ENCODE data around the gene APC.
"Not testable (repeated sequence)": the region's sequence is repeated elsewhere in the genome, so short reads cannot be mapped to it uniquely, and the experiment has no call there.

The APC gene

DNA sequence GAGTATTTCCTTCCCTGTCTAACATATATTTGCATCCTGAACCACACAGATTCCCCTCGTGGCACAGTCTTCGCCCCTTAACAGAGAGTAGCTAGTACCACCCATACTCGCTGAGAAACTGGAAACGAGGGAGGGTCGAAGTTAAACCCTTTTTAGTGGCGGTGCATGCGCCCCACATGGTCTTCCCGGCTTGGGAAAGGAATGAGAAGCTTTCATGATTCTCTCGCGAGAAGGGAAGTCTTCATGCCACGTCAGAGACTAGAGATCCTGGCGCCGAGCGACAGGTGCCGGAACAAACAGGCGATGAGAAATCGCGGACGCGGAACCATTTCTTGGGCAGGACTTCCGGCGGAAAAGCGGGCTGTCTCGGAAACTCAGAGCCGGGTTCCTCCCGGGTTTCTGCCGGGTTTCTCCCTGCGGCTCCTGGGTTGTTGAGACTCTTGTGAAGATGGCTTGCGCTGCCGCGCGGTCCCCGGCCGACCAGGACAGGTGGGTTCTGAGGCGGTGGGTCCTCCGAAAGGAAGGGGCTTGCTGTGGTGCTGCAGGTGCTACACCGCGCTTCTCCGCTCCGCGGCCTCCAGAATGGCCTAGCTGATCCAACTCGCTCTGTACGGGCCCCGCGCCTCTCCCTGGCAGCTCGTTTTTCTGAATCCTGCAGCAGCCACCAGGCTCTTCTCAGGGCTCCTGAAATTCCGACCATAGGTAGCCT, 123.4 kb downstream of the APC start, which contains the start of gene SRP19:
Gene SRP19, plus strand, starts transcription at position 359 of the 709 bp plus-strand sequence. Its CDS starts 90 bp downstream, at position 449.
- peak; percentile 82 for DNase-seq

DNA sequence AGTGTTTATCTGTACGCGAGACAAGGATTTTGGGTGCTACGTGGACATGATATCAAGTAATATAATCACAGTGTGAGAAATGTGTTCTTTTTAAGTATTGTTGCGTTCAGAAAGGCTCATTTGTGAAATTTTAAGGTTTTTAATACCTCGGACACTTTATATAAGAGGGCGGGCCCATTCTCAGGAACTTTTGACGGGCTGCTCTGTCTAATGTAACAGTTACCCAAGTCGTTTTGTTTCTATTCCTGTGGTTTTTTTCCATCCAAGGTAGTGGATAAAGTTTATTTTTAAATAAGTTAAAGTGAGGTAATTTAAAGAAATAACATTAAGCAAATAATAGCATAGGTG, 123.9 kb downstream of the APC start:
- DNase-seq: no peak

DNA sequence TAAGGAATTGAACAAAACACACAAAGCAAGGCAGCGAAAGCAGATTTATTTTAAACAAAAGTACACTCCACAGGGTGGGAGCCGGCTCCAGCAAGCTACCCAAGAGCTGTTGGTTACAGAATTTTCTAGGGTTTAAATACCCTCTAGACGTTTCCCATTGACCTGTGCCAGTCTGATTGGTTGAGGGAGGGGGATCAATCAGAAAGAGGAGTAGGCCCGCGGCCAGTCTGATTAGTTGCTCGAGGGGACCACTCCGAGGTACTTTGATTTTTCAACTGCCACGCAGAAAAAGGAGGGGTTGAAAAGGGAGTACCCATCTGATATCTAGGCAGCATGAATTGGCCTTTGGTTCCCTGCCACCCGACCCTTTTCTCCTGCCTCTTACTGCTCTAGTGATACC, 124.4 kb downstream of the APC start:
- DNase-seq: no peak

DNA sequence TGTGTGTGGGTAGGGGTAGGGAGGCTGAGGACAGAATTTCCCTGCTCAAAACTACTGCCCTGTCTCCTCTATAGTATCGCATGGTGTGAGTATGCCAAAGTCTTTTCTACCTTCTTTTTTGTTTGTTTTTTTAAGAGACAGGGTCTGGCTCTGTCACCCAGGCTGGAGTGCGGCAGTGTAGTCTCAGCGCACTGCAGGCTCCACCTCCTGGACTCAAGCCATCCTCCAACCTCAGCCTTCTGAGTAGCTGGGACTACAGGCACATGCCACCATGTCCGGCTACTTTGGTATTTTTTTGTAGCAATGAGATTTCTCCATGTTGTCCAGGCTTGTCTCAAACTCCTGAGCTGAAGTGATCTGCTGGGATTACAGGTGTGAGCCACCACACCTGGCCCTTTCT, 125.9 kb downstream of the APC start:
- DNase-seq: no peak

DNA sequence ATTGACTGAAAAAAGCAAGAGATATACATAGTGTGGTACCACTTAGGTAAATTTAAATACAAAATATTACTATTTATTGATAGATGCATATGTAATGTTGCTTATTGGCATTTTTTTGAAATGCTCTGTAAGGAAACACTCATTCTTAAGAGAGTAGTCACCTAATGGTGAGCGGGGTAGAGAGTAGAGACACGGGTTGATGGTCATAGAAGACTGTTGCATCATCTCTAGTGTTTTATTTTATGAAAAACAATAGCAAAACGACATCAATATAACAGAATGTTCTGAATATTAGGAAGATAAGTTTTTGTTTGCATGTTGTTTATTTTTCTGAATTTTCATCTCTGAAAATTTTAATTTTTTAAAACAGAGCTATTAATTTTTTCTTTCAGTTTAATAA, 127.4 kb downstream of the APC start:
- no peak for DNase-seq

DNA sequence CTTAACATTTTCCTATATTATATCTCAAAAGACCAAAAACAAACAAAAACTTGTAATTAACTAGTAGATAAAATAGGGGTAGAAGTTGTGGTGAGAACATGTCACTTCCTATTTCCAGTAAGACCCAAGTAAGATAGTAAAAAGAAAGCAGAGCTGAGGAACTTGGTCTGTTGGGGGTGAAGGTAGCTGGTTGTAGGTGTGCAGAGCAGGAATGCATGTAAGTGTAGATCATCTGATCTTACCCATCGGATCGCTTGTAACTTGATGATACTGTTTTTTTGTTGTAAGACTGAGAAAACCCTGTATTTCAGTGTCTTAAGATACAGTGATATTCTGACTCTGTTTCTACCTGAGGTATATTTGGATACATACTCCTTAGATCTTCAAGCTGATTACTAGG, 129.1 kb downstream of the APC start:
- no peak for DNase-seq

DNA sequence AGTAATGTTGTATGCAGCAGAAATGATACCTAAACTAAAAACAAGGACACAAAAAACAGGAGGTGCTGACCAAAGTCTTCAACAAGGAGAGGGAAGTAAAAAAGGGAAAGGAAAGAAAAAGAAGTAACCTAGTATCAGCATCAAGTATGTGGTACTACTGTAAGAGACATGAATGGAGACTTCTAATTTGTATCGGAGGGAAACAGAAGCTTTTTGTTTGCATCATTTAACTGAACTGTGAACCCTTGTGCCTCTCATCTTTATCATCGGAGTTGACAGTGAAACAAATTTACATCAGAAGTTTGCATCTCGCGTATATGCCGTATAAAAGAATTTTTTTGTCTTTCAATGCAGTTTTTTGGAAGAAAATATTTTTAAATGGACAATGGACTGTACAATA, 129.7 kb downstream of the APC start:
- no peak for DNase-seq

DNA sequence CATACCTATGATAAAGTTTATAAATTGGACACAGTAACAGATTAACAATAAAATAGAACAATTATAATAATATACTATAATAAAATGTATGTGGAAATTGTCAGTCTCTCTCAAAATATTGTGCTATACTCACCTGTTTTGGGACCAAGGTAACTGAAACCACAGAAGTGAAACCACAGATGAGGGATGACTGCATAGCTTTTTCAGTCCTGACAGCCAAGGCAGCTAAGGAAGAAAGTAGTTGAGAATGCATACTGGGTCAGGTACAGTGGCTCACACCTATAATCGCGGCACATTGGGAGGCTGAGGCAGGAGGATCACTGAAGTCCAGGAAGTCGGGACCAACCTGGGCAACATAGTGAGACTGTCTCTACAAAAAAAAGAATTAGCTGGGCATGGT, 132.3 kb downstream of the APC start:
- DNase-seq: no peak

DNA sequence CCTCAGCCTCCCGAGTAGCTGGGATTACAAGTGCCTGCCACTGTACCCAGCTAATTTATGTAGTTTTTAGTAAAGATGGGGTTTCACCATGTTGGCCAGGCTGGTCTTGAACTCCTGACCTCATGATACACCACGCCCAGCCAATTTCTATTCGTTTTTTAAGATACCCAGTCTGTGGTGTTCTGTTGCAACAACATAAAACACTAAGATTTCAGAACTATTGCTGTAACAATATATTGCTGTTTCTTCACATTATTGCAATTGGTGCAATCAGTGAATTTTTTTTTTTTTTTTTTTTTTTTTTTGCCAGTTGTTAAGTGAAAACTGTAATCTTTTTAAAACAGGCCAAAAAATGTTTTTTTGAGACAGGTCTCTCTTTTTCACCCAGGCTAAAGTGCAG, 133.3 kb downstream of the APC start:
- DNase-seq: no peak

DNA sequence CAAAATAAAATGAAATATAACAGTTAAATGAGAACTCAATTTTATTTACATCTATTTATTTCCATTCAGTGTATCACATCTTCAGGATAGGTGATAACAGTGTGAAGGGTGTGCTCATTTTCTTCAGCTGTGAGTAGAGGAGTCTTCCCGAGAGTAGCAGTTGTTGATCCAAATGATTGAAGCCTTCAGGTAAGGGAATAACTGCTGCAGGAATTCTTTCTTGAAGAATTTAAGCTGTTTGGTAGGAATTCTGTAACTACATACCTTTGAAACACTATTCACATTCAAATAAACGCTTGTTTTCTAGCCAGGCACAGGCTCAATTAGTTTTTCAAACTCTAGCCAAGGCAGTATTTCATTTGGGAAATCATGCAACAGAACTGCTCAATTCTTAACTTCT, 138.7 kb downstream of the APC start:
- DNase-seq: no peak

DNA sequence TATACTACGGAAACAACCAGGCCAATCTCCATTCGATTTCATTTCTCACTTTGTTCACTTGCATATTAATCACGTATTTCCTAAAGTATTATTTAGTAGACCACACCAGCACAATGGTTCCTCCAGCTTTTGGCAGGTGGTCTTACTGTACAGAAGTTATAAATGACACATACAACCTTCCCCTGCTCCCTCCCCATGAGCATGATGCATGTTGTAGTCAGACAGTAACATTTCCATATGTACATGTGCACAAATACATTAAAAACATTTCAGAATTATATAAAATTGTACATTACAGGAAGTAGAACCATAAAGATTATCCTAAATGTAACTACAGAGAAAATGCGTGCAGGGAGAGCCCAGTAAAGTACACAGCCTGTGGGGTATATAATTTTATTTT, 140.4 kb downstream of the APC start:
- no peak for DNase-seq

DNA sequence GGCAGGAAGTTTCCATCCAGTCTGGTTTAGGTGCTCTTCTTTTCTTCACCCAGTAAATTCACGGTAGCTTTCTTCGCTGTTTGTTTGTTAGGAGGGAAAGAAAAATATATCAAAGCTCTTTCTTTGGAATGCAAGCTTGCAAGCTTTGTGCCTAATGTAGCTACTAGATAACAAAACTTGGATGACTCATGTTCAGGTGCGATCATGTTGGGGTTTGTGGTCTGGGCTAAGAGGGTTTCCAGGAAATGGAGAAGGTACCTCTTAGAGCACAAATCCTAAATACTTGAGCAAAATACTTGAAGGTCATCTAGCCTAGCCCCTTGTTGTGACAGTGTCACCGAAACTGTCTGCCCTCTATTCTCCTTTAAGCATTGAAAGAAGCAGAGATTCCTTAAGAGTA, 141.1 kb downstream of the APC start:
- no peak for DNase-seq

DNA sequence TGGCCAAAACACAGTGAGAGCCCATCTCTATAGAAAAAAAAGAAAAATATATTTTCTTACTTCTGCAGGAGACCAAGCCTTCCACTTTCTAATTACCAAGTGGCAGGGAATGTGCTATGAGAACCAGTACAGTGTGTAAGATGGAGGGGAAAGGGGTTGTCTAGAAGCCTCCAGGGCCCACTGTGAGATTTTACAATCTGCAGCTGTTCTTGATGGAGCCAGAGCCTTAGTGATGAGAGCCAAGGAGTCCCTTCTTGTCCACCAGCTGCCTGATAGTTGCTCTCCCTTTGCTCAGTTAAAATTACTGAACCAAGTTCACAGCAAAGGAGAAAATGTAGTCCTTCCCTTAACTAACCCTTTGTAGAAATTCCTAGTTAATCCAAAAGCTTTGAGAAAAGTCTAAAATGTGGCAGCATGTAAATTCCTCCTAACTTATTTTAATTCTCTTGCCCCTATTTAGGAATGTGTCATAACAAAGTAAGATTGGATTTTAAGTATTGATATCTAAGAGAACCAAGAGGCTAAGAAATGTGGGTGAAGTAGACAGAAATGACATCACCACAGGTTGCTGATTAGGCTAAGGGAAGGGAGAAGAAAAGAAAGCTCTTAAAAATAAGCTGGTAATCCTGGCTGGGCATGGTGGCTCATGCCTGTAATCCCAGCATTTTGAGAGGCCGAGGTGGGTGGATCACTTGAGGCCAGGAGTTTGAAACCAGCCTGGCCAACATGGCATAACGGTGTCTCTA, 142.7 kb downstream of the APC start:
- DNase-seq: no peak

DNA sequence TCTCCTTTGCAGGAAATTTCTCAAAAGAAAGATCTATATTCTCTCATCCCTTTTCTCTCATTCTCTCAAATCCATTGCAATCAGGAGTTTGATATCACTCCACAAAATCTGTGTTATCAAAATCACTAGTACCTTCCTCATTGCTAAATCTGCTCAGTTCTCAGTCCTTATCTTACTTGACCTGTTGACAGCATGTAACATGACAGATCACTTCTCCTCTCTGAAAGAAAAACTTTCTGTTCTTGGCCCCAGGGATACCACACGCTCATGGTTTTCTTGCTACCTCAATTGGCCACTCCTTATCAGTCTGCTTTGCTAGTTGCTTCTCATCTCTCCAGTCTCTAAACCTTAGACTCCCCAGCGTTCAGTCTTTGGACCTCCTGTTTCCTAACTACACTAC, 145.5 kb downstream of the APC start:
- no peak for DNase-seq

DNA sequence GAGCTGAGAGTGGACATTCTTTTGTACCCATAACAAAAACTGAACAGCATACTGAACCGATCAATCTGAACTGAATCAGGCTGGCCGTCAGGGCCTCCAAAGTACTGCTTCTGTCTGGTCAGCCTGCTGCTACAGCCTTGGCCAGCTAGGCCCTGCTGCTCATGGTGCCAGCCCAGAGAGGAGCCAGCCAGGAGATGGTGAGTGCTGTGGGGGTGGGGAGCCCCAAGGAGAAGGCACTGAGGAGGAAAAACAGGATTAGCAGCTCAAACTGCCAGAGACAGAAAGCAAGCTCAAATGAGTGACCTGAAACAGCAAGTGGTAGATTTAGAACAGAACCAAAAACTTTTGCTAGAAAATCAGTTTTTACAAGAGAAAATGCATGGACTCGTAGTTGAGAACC, 147.3 kb downstream of the APC start:
- no peak for DNase-seq

DNA sequence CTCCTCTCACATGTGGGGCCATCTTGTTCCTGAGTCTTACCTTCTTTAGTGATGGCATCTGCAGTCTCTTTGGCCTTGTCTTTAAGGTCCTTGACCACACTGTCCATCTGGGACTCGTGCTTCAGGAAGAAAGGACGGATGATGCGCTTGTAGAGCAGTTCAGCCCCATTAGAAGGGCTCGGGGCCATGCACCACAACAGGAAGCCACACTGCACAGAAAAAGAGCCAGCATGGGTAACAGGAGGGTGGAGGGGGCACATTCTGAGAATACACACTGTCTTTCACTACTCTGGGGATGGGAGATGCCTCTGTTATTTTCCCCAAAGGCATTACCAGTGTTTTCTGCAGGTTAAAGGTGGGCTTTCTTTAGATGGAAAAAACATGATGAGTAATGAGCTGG, 149.3 kb downstream of the APC start:
- DNase-seq: no peak

DNA sequence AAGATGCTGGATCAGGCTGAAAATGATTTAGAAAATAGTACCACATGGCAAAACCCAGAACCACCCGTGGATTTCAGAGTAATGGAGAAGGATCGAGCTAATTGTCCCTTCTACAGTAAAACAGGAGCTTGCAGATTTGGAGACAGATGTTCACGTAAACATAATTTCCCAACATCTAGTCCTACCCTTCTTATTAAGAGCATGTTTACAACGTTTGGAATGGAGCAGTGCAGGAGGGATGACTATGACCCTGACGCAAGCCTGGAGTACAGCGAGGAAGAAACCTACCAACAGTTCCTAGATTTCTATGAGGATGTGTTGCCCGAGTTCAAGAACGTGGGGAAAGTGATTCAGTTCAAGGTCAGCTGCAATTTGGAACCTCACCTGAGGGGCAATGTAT, 154.4 kb downstream of the APC start:
- not testable (repeated sequence) for DNase-seq

DNA sequence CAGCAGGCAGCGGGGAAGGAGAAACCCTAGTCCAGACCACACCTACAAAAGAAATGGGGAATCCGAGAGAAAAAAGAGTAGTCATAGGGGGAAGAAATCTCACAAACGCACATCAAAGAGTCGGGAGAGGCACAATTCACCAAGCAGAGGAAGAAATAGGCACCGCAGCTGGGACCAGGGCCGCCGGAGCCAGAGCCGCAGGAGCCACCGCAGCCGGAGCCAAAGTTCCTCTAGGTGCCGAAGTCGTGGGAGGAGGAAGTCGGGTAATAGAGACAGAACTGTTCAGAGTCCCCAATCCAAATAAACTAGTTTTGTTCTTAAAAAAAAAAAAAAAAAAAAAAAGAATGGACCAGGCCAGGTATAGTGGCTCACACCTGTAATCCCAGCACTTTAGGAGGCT, 155.1 kb downstream of the APC start:
- no peak for DNase-seq

DNA sequence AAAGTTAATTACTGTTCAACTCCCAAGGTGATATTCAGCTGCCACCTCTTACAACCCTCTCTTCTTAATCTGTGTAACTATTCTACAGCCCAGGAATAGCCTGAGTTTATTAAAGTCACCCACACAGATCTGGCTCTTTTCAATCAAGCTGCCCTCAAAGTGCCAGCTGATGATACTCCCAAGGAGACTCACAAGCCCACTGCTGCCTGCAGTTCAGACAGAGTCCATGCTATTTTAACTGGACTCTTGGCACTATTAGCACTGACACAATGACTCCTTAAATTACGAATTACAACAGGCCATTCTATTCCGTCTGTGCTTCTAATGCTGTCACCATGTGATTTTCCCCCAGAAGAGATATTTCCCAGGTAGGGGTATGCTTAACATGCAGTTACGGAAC, 158.0 kb downstream of the APC start:
- DNase-seq: no peak

All from 8988T (cell line).